Activated naive CD4-positive, alpha-beta T cell treated with anti-CD3 and anti-CD28 coated beads, Interleukin-2, amount 50 U/mL, for 16 hours (primary cell): Measurements from ENCODE around the gene MFAP2.

Experiments used
- DNase-seq: peaks from one replicate; pipeline ENCODE4 v3.0.0-alpha.2; 2020

Gene MFAP2

GRCh38 chr1:17005365-17005740 is 24.9 kb upstream of the MFAP2 start:
- no peak for DNase-seq

GRCh38 chr1:17004466-17005364 is 24.3 kb upstream of the MFAP2 start:
- no peak for DNase-seq

- DNase-seq = no peak
Observed at GRCh38 chr1:17002524-17002902, 22.1 kb upstream of the MFAP2 start.

GRCh38 chr1:17001760-17002523 is 21.5 kb upstream of the MFAP2 start:
- no peak for DNase-seq

GRCh38 chr1:16999863-17000262 is 19.4 kb upstream of the MFAP2 start:
- DNase-seq = no peak

GRCh38 chr1:16998589-16998988 is 18.2 kb upstream of the MFAP2 start:
- DNase-seq = no peak

GRCh38 chr1:16996845-16997244 is 16.4 kb upstream of the MFAP2 start:
- no peak for DNase-seq

- DNase-seq = no peak
Observed at GRCh38 chr1:16993521-16994038, 13.2 kb upstream of the MFAP2 start.

GRCh38 chr1:16992675-16993074 is 12.3 kb upstream of the MFAP2 start:
- no peak for DNase-seq

- DNase-seq = no peak
Observed at GRCh38 chr1:16992102-16992501, 11.7 kb upstream of the MFAP2 start.

- DNase-seq = no peak
Observed at GRCh38 chr1:16991571-16991970, 11.2 kb upstream of the MFAP2 start.

- no peak for DNase-seq
Observed at GRCh38 chr1:16989676-16990391, 9.4 kb upstream of the MFAP2 start.

GRCh38 chr1:16988210-16988609 is 7.8 kb upstream of the MFAP2 start:
- DNase-seq = no peak

GRCh38 chr1:16986962-16987361 is 6.5 kb upstream of the MFAP2 start:
- no peak for DNase-seq

GRCh38 chr1:16986560-16986959 is 6.1 kb upstream of the MFAP2 start:
- DNase-seq = no peak

- no peak for DNase-seq
Observed at GRCh38 chr1:16986113-16986512, 5.7 kb upstream of the MFAP2 start.

- DNase-seq = no peak
Observed at GRCh38 chr1:16984717-16985116, 4.3 kb upstream of the MFAP2 start.

GRCh38 chr1:16983649-16984048 is 3.2 kb upstream of the MFAP2 start:
- no peak for DNase-seq

GRCh38 chr1:16982902-16983301 is 2.5 kb upstream of the MFAP2 start:
- no peak for DNase-seq

GRCh38 chr1:16981269-16981849 is 939 bp upstream of the MFAP2 start:
- DNase-seq = no peak

GRCh38 chr1:16979475-16980327 is 719 bp downstream of the MFAP2 start:
- DNase-seq = no peak
